GM12865 (cell line): ENCODE measurements around the gene DNAAF1.
"Not testable (repeated sequence)": the region's sequence is repeated elsewhere in the genome, so short reads cannot be mapped to it uniquely, and the experiment has no call there.

Source experiments
- DNase-seq: peaks from one replicate; pipeline ENCODE4 v3.0.0; 2010; ENCODE audit warnings: low read depth
- H3K4me3 ChIP-seq: 2 replicates; pipeline ENCODE4 v1.5.1; 2011; ENCODE audit warnings: mild to moderate bottlenecking, low read depth, low read length, control low read depth
- CTCF ChIP-seq: IDR thresholded peaks from 2 replicates; pipeline ENCODE4 v1.5.1; 2011; ENCODE audit warnings: low read length, control low read depth, low read depth, inconsistent platforms; ENCODE audit not compliant: insufficient read depth; ENCODE audit errors: missing control alignments

DNAAF1 gene

DNA sequence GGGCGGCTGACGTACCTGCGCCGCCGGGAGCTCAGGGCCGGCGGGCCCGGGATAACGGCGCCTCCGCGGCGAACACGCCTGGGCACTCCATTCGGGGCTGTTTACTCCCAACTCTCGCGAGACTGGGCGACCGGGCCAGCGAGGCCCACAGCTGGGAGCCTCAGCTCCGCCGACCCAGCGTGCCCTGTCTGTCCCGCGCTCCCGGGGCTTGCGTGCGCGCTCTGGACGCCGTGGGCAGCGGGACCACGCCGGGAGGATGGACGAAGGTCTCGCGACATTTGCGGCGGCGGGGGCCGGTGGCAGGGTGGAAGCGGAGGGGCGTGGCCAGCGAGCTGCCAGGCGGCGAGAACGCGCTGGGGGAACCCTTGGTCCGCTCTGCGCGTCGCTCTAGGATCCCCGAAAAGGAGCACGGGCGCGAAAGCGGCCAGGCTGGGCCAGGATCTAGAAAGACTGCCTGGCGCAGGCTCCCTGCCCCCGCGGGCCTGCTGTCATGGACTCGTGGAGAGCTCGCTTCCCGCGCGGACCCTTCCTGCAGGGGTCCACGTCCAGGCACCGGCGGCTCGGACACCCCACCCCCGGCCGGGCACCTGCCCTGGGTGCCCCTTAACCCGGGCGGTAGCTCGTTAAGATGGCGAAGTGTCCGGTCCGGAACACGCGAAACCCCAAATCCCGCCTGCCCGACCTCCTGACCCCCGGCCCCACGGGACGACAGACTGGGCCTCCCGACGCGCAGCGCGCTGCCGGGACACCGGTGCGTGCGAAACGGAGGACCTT lies 28.2 kb upstream of the DNAAF1 start, which contains the start of gene MBTPS1:
Gene MBTPS1, minus strand, starts transcription at position 223 of the 774 bp plus-strand sequence. CDS start 15,159 bp downstream, outside the sequence.
- peak; percentile 99 for DNase-seq
- no peak for TF ChIP-seq CTCF
- peak within 1 kb of the TSS; percentile 89 for H3K4me3 ChIP-seq

GRCh38 chr16:84117494-84117843 lies 27.6 kb upstream of the DNAAF1 start:
- DNase-seq, result peak; percentile 70
- peak overlapping the region; percentile 89 for H3K4me3 ChIP-seq
- TF ChIP-seq CTCF, result no peak

GRCh38 chr16:84118315-84118714 lies 26.8 kb upstream of the DNAAF1 start:
- not testable (repeated sequence) for H3K4me3 ChIP-seq, DNase-seq

DNA sequence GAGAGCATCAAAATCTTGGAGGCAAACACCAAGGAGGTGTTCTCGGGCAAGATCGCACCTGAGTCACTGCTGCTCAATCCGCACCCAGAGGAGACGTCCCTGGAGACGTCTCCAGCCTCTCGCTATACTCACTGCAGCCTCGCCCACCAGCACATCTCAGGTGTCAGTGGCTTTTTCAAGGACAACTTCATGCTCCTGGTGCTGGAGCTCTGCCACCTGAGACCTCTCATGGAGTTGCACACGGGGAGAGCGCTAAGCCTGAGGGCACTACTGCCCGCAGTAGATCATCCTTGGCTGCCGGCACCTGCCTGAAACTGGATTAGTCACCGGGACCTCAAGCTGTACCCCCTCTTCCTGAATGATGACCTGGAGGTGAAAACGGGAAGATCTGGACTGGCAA lies 25.7 kb upstream of the DNAAF1 start:
- H3K4me3 ChIP-seq, result no peak overlapping the region
- no peak for TF ChIP-seq CTCF
- DNase-seq, result no peak

GRCh38 chr16:84120023-84120422 lies 25.1 kb upstream of the DNAAF1 start:
- H3K4me3 ChIP-seq, result no peak overlapping the region
- DNase-seq, result no peak
- TF ChIP-seq CTCF, result no peak

DNA sequence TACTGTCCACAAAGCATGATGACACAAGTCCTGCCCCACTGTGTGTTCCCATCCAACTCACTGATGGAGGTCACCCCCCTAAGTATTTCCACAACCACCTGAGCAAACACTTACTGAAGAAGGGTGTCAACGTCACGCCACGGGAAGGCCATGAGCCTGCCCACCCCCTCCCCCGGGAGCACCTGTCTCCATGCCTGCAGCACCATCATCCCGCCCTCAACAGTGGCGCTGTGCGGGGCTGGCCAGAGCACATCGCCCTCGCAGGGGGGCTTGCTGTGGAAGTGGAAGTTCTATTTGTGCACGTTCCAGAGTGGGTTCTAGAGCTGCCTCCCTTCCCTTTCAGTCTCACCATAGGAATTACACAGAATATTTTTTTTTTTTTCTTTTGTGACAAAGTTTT lies 24.1 kb upstream of the DNAAF1 start:
- no peak for TF ChIP-seq CTCF
- H3K4me3 ChIP-seq, result no peak overlapping the region
- DNase-seq, result no peak

DNA sequence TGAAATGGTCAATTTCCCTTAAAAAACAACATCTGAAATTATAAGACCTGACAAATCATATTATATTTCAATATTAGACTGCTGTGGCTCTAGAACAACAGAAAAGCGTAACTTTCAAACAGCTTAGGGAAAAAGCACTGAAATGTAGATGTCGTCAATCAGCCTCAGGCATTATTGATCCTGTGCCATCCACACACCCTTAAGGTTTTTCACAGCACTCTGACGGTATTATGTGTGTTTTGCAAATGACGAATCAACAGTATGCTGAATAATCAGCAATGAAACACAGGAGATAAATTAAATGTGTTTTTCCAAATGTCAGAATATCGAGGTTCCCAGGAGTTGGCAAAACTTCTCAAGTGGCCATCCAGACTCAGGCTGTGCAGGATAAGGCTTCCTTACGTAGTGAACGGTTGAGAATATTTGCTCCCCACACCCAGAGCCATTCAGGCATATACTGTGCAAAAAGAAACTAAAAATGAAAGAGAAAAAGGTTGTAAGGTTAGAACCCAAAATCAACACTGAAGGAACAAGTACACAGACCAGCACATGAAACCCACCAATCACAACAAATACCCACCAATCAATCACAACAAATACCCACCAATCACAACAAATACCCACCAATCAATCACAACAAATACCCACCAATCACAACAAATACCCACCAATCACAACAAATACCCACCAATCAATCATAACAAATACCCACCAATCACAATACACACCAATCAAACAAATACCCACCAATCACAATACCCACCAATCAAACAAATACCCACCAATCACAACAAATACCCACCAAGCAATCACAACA lies 20.6 kb upstream of the DNAAF1 start:
- DNase-seq, result no peak
- no peak for TF ChIP-seq CTCF

More for the DNA sequence above, 20.6 kb upstream of the DNAAF1 start:
- no peak overlapping the region for H3K4me3 ChIP-seq
